Chondrocyte (in vitro differentiated cells): Measurements from ENCODE around the gene WBP1L. TPM values are rescaled to one million over a fixed set of nuclear protein-coding genes. Genes with fewer than 3 reads are reported as not detected.

Source experiments
- DNase-seq: peaks from one replicate; pipeline ENCODE4 v3.0.0; 2021; ENCODE audit warnings: mixed read lengths, low spot score
- H3K27ac Mint-ChIP-seq: one replicate; pipeline ENCODE4 v1.8.0; 2021; ENCODE audit warnings: mild to moderate bottlenecking, moderate library complexity, mixed read lengths; ENCODE audit not compliant: unreplicated experiment
- H3K27me3 Mint-ChIP-seq: 2 replicates; pipeline ENCODE4 v1.8.0; 2021; ENCODE audit warnings: low read depth, mixed read lengths
- H3K36me3 Mint-ChIP-seq: 2 replicates; pipeline ENCODE4 v1.8.0; 2021; ENCODE audit warnings: low read depth, mixed read lengths
- H3K4me1 Mint-ChIP-seq: 2 replicates; pipeline ENCODE4 v1.8.0; 2021; ENCODE audit warnings: low read depth, mild to moderate bottlenecking, mixed read lengths
- H3K4me3 Mint-ChIP-seq: one replicate; pipeline ENCODE4 v1.8.0; 2021; ENCODE audit warnings: mild to moderate bottlenecking, moderate library complexity, mixed read lengths; ENCODE audit not compliant: unreplicated experiment
- H3K9me3 Mint-ChIP-seq: 2 replicates; pipeline ENCODE4 v1.8.0; 2021; ENCODE audit warnings: low read depth, mixed read lengths
- total RNA-seq: library from RNA; stranded (reverse); gene quantifications from 3 replicates; pipeline ENCODE4 v1.2.1, GENCODE V29; 2021
- TF ChIP-seq, protein P1 (sequence below): fragments of 200-600 bp; sonication (generic); IDR thresholded peaks from 2 replicates; pipeline ENCODE4 v1.5.0; 2021; ENCODE audit warnings: antibody characterized with exemption, mild to moderate bottlenecking, moderate library complexity

Gene WBP1L
- total RNA-seq, 1 donor from 2014 or later: 95.3 TPM

GRCh38 chr10:102779680-102780526, 36.2 kb downstream of the WBP1L start:
- TF ChIP-seq, protein P1, sequence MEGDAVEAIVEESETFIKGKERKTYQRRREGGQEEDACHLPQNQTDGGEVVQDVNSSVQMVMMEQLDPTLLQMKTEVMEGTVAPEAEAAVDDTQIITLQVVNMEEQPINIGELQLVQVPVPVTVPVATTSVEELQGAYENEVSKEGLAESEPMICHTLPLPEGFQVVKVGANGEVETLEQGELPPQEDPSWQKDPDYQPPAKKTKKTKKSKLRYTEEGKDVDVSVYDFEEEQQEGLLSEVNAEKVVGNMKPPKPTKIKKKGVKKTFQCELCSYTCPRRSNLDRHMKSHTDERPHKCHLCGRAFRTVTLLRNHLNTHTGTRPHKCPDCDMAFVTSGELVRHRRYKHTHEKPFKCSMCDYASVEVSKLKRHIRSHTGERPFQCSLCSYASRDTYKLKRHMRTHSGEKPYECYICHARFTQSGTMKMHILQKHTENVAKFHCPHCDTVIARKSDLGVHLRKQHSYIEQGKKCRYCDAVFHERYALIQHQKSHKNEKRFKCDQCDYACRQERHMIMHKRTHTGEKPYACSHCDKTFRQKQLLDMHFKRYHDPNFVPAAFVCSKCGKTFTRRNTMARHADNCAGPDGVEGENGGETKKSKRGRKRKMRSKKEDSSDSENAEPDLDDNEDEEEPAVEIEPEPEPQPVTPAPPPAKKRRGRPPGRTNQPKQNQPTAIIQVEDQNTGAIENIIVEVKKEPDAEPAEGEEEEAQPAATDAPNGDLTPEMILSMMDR: no peak
- Mint-ChIP-seq H3K4me1 (peaks cover 93% of the 10 kb centered on the region), H3K36me3 (peaks cover 2% of the 10 kb centered on the region), H3K27me3 (no peaks in the 10 kb centered on the region), H3K9me3 (no peaks in the 10 kb centered on the region), H3K4me3 (peak overlapping the region; percentile 85), H3K27ac (peak overlapping the region; percentile 86)
- no peak for DNase-seq

- TF ChIP-seq, protein P1: no peak
- DNase-seq: no peak
- Mint-ChIP-seq H3K36me3 (peaks cover 2% of the 10 kb centered on the region), H3K27me3 (no peaks in the 10 kb centered on the region), H3K4me3 (no peak overlapping the region), H3K27ac (peak overlapping the region; percentile 91), H3K4me1 (peaks cover 89% of the 10 kb centered on the region), H3K9me3 (no peaks in the 10 kb centered on the region)
These were observed 36.7 kb downstream of the WBP1L start for GRCh38 chr10:102780527-102780808.

GRCh38 chr10:102781090-102781920, 37.6 kb downstream of the WBP1L start:
- TF ChIP-seq, protein P1: no peak
- Mint-ChIP-seq H3K4me1 (peaks cover 89% of the 10 kb centered on the region), H3K27ac (peak overlapping the region; percentile 97), H3K27me3 (no peaks in the 10 kb centered on the region), H3K4me3 (peak overlapping the region; percentile 42), H3K9me3 (no peaks in the 10 kb centered on the region), H3K36me3 (peaks cover 3% of the 10 kb centered on the region)
- DNase-seq: no peak

DNA sequence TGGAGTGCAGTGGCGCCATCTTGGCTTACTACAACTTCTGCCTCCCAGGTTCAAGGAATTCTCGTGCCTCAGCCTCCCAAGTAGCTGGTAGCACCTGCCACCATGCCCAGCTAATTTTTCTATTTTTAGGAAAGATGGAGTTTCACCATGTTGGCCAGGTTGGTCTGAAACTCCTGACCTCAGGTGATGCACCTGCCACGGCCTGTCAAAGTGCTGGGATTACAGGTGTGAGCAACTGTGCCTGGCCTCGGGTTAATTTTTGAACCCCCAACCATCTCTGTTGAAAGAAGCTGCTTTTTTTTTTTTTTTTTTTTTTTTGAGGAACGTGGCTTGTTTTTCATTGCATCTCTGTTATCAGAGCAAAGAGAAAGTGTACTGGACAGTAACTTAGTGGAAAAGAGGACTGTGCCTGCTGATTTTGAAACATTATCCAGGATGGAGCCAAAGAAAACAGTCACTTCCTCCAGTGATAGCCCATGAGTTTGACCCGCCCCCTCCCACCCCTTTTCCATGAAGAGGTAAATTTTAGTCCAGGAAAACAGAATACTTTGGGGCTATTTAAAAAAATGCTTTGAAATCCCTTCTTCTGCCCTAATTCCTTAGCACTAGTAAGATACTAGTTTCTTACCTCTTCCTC, 38.3 kb downstream of the WBP1L start:
- no peaks in the 10 kb centered on the region for H3K27me3 Mint-ChIP-seq
- H3K27ac Mint-ChIP-seq: peak overlapping the region; percentile 97
- H3K4me3 Mint-ChIP-seq: peak overlapping the region; percentile 42
- TF ChIP-seq, protein P1: no peak
- DNase-seq: no peak
- no peaks in the 10 kb centered on the region for H3K9me3 Mint-ChIP-seq
- H3K4me1 Mint-ChIP-seq: peaks cover 88% of the 10 kb centered on the region
- H3K36me3 Mint-ChIP-seq: peaks cover 3% of the 10 kb centered on the region
